Suprapubic skin (tissue), 4 donors: ENCODE data around the gene SCOC. TPM values are rescaled to one million over a fixed set of nuclear protein-coding genes. Genes with fewer than 3 reads are reported as not detected.

Experiments used
- DNase-seq, 2 donors: peaks; one replicate each; pipeline ENCODE4 v3.0.0-alpha.2; 2019; ENCODE audit warnings: low spot score in 2 of 2
- H3K27ac ChIP-seq: fragments of 200-600 bp; sonication (generic); one replicate; pipeline ENCODE4 v1.5.1; 2019
- H3K27me3 ChIP-seq: fragments of 200-600 bp; sonication (generic); one replicate; pipeline ENCODE4 v1.5.1; 2019
- H3K36me3 ChIP-seq: fragments of 200-600 bp; sonication (generic); one replicate; pipeline ENCODE4 v1.5.1; 2019
- H3K4me1 ChIP-seq: fragments of 200-600 bp; sonication (generic); one replicate; pipeline ENCODE4 v1.5.1; 2019
- H3K4me3 ChIP-seq: fragments of 200-600 bp; sonication (generic); one replicate; pipeline ENCODE4 v1.5.1; 2019; ENCODE audit warnings: mild to moderate bottlenecking
- H3K9me3 ChIP-seq: fragments of 200-600 bp; sonication (generic); one replicate; pipeline ENCODE4 v1.5.1; 2019
- EP300 ChIP-seq: sonication (generic); formaldehyde crosslinking; IDR thresholded peaks from one replicate; pipeline ENCODE4 v1.6.1; 2017; ENCODE audit warnings: antibody characterized with exemption
- POLR2A ChIP-seq, 2 donors: fragments of 450-650 bp; IDR thresholded peaks; one replicate each; pipeline ENCODE4 v1.6.1; 2017; ENCODE audit warnings: antibody characterized with exemption in 2 of 2, mild to moderate bottlenecking in 2 of 2, moderate library complexity in 2 of 2
- POLR2AphosphoS5 ChIP-seq, 3 donors: sonication (generic); formaldehyde crosslinking; IDR thresholded peaks; one replicate each; pipeline ENCODE4 v1.6.1; 2017; ENCODE audit warnings: antibody characterized with exemption in 3 of 3
- WGBS: methylation state at CpG from one replicate; pipeline ENCODE4 v1.1.5; 2018; 5-methylcytosine and 5-hydroxymethylcytosine counted together
- total RNA-seq, 4 donors: library from RNA; depleted of rRNA; stranded (reverse); fragments of >200 nt; gene quantifications; one replicate each; pipeline ENCODE4 v1.1.0, GENCODE V29; 2016
- TF ChIP-seq, protein P1 (sequence below), 2 donors: fragments of 200-600 bp in 1 of 2; fragments of 450-650 bp in 1 of 2; sonication (generic) in 1 of 2; IDR thresholded peaks; one replicate each; pipeline ENCODE4 v1.5.1; 2016 to 2019; ENCODE audit warnings: antibody characterized with exemption in 2 of 2, mild to moderate bottlenecking in 1 of 2, moderate library complexity in 1 of 2

SCOC gene
- total RNA-seq, 4 donors from 2014 or later, result 26.9 to 42.9 (median 34.4) TPM

DNA sequence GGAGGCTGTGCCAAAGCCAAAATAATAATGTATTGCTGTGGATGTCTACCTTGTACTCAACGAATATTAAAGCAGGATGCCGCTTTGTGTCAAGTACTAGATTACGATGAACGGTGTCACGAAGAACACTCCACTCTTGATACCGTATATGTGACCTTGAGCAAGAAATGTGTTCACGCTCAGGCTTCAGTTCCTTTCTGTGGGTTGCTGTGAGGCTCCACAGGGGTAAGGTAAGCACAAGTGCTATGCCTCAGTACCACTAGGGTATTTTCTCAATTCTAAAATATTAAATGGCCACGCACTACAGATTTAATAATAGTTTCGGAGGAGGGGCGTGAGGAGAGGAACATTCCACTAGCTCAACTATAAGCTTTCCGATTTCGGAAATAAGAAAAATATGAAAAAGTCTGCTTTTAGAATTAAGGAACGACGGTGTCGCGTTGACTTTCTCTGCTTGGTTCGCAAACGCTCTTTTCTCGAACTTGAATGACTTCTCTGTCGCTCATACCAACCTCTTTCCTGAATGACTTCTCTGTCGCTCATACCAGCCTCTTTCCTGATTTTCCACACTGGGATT, 607 bp upstream of the SCOC start:
- Histone ChIP-seq H3K4me3 (peak overlapping the region; percentile 86), H3K27me3 (no peaks in the 10 kb centered on the region), H3K9me3 (no peaks in the 10 kb centered on the region), H3K27ac (peak overlapping the region; percentile 94), H3K4me1 (peaks cover 26% of the 10 kb centered on the region), H3K36me3 (no peaks in the 10 kb centered on the region)
- 3% methylated on average over 21 of the region's 21 CpGs for WGBS
- DNase-seq, result no peak
- TF ChIP-seq POLR2AphosphoS5 (IDR thresholded peaks at IDR 0.05) (no peak), POLR2A (IDR thresholded peaks at IDR 0.05) (no peak), EP300 (no peak)
- TF ChIP-seq, protein P1, sequence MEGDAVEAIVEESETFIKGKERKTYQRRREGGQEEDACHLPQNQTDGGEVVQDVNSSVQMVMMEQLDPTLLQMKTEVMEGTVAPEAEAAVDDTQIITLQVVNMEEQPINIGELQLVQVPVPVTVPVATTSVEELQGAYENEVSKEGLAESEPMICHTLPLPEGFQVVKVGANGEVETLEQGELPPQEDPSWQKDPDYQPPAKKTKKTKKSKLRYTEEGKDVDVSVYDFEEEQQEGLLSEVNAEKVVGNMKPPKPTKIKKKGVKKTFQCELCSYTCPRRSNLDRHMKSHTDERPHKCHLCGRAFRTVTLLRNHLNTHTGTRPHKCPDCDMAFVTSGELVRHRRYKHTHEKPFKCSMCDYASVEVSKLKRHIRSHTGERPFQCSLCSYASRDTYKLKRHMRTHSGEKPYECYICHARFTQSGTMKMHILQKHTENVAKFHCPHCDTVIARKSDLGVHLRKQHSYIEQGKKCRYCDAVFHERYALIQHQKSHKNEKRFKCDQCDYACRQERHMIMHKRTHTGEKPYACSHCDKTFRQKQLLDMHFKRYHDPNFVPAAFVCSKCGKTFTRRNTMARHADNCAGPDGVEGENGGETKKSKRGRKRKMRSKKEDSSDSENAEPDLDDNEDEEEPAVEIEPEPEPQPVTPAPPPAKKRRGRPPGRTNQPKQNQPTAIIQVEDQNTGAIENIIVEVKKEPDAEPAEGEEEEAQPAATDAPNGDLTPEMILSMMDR (IDR thresholded peaks at IDR 0.05), result no peak

DNA sequence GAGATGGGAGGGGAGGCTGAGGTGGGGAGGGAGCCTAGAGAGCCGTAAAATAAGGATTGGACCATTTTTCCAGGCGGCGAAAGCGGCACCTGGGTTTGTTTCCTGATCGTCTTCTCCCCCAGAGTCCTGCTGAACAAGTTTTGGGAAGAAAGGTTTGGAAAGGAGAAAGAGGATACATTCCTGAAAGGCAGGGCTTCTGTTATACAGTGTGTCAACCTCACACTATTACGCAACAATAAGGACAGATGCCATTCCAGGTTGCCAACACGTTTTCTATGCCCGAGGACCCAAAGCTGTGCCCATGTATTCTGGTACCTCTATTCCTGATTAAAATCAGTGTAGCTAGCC, 658 bp downstream of the SCOC start:
- WGBS, result 4% methylated on average over 8 of the region's 8 CpGs
- DNase-seq, result no peak
- peak overlapping the region; percentile 94 for H3K27ac ChIP-seq

DNA sequence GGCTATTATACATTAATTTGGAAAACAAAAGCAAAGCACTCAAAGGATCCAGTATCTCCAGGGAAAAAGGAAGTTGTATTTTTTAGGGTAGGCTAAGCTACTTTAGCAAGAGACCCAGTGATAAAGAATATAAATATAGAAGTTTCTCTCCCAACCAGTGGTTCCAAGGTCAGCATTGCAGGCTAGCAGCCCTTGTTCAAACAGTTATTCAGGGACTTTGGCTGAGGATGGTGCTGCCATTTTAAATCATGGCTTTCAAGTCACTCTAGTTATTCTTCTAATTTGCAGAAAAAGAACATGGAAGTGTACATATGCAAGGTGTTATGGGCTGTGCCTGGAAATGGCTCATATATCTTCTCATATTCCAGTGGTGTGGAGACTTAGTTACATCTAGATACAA, 9.3 kb downstream of the SCOC start:
- no peak overlapping the region for H3K27ac ChIP-seq
- no peak for TF ChIP-seq EP300
- no peak for TF ChIP-seq POLR2A (IDR thresholded peaks at IDR 0.05)
- TF ChIP-seq, protein P1 (IDR thresholded peaks at IDR 0.05), result no peak
- TF ChIP-seq POLR2AphosphoS5 (IDR thresholded peaks at IDR 0.05), result no peak
- H3K4me1 ChIP-seq, result no peaks in the 10 kb centered on the region
- no peak for DNase-seq
- no peaks in the 10 kb centered on the region for H3K9me3 ChIP-seq
- no peak overlapping the region for H3K4me3 ChIP-seq
- H3K36me3 ChIP-seq, result peaks cover 7% of the 10 kb centered on the region
- H3K27me3 ChIP-seq, result no peaks in the 10 kb centered on the region

More for the DNA sequence above, 658 bp downstream of the SCOC start:
- H3K27me3 ChIP-seq, result no peaks in the 10 kb centered on the region
- no peaks in the 10 kb centered on the region for H3K36me3 ChIP-seq
- H3K4me1 ChIP-seq, result peaks cover 26% of the 10 kb centered on the region
- TF ChIP-seq POLR2AphosphoS5 (IDR thresholded peaks at IDR 0.05) (no peak), EP300 (no peak), POLR2A (IDR thresholded peaks at IDR 0.05) (no peak)
- TF ChIP-seq, protein P1 (IDR thresholded peaks at IDR 0.05), result no peak
- no peaks in the 10 kb centered on the region for H3K9me3 ChIP-seq
- peak overlapping the region; percentile 86 for H3K4me3 ChIP-seq

DNA sequence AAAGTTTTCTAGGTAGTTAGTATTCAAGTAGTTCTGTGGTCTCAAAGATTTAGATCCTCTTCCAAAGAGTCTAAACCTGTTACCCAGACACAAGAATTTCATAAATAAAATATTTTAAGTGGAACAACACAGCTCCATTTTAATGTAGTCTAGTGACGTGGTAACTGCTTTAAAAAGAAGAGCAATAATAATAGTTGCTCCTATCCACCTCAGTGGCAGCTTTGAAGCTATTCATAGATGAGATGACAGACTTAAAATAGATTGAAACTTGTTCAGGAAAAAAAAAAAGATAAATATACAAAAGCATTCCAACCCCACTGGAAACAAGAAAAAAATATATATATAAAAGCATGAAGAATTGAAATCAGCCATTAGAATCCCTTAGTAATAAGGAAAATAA, 14.6 kb downstream of the SCOC start:
- 77% methylated on average over 1 of the region's 1 CpG for WGBS
- no peaks in the 10 kb centered on the region for H3K9me3 ChIP-seq

DNA sequence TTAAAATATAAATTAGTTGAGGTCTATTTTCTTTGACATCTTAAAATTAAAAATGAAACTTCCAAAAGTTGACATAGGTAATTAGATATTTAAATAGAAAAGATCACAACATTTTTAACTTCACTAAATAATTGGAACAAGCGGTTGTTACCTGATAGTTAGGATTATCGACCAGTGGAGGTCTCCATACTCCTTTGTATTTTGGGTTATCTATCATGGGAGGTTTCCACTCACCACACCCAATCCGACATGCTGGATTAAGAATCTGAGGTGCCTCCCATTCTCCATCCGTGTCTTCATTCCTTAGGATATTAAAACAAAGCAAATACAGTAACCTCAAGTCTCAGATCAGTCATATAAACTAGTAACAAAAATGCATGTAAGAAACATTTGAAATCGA, 22.2 kb downstream of the SCOC start:
- Histone ChIP-seq H3K9me3 (no peaks in the 10 kb centered on the region), H3K36me3 (no peaks in the 10 kb centered on the region), H3K27ac (no peak overlapping the region), H3K4me3 (no peak overlapping the region), H3K27me3 (no peaks in the 10 kb centered on the region), H3K4me1 (no peaks in the 10 kb centered on the region)
- WGBS, result 60% methylated on average over 5 of the region's 5 CpGs
- DNase-seq, result no peak
- TF ChIP-seq POLR2A (IDR thresholded peaks at IDR 0.05) (no peak), EP300 (no peak), POLR2AphosphoS5 (IDR thresholded peaks at IDR 0.05) (no peak)
- TF ChIP-seq, protein P1 (IDR thresholded peaks at IDR 0.05), result no peak

More for the DNA sequence above, 14.6 kb downstream of the SCOC start:
- Histone ChIP-seq H3K4me1 (no peaks in the 10 kb centered on the region), H3K27ac (no peak overlapping the region), H3K36me3 (no peaks in the 10 kb centered on the region), H3K27me3 (no peaks in the 10 kb centered on the region), H3K4me3 (no peak overlapping the region)
- TF ChIP-seq POLR2A (IDR thresholded peaks at IDR 0.05) (no peak), POLR2AphosphoS5 (IDR thresholded peaks at IDR 0.05) (no peak), EP300 (no peak)
- TF ChIP-seq, protein P1 (IDR thresholded peaks at IDR 0.05), result no peak
- DNase-seq, result no peak
